GM12878 (cell line): ENCODE results near the gene PHF23.
"Not testable (repeated sequence)": the region's sequence is repeated elsewhere in the genome, so short reads cannot be mapped to it uniquely, and the experiment has no call there.

Experiments
- CBX5 ChIP-seq: sonication (generic); IDR thresholded peaks from 2 replicates; pipeline ENCODE4 v1.6.1; 2016; ENCODE audit warnings: low read depth, moderate library complexity, mild to moderate bottlenecking, inconsistent platforms
- CEBPB ChIP-seq, 2 experiments: fragments of 150-350 bp in 1 of 2; IDR thresholded peaks; 2 replicates each; pipeline ENCODE4 v1.6.1; 2012 to 2014; ENCODE audit warnings: low read depth in 2 of 2, low read length in 2 of 2, borderline replicate concordance in 1 of 2, inconsistent platforms in 1 of 2
- CTCF ChIP-seq, 3 experiments: IDR thresholded peaks in 2 of 3; conservative IDR thresholded peaks in 1 of 3; 2 replicates each; pipeline ENCODE4 v1.5.1; 2011; ENCODE audit warnings: low read depth in 3 of 3, low read length in 3 of 3, mild to moderate bottlenecking in 3 of 3, control low read depth in 2 of 3, moderate library complexity in 2 of 3, inconsistent platforms in 1 of 3, mixed read lengths in 1 of 3; ENCODE audit not compliant: control insufficient read depth in 2 of 3, insufficient read depth in 1 of 3; ENCODE audit errors: extremely low read depth in 1 of 3
- FOS ChIP-seq: IDR thresholded peaks from 3 replicates; pipeline ENCODE4 v1.6.1; 2011; ENCODE audit warnings: borderline replicate concordance; ENCODE audit not compliant: insufficient read length; ENCODE audit errors: extremely low read depth
- MAX ChIP-seq: IDR thresholded peaks from 2 replicates; pipeline ENCODE4 v1.6.1; 2012; ENCODE audit warnings: low read depth, low read length, improper control_type of control experiment
- POLR2AphosphoS5 ChIP-seq: IDR thresholded peaks from 2 replicates; pipeline ENCODE4 v1.6.1; 2011; ENCODE audit warnings: mild to moderate bottlenecking, low read length, inconsistent platforms
- RCOR1 ChIP-seq: conservative IDR thresholded peaks from 2 replicates; pipeline ENCODE4 v1.6.1; 2012; ENCODE audit warnings: low read depth, low read length, improper control_type of control experiment
- TCF7 ChIP-seq: IDR thresholded peaks from 2 replicates; pipeline ENCODE4 v1.6.1; 2014; ENCODE audit warnings: antibody characterized with exemption, borderline replicate concordance

- not testable (repeated sequence) for TF ChIP-seq POLR2AphosphoS5; CTCF (IDR thresholded peaks at IDR 0.05 in 2 of 3, conservative IDR thresholded peaks at IDR 0.05 in 1 of 3; ENCODE audit: control insufficient read depth in 2 of 3, extremely low read depth in 1 of 3, insufficient read depth in 1 of 3, low read depth in 3 of 3, low read length in 3 of 3); RCOR1; MAX; FOS; CEBPB (IDR thresholded peaks at IDR 0.05; ENCODE audit: borderline replicate concordance in 1 of 2, low read depth in 2 of 2, low read length in 2 of 2); TCF7; CBX5
Observed at GRCh38 chr17:7243838-7244237, 4.6 kb upstream of the PHF23 start.
